NCI-H748 treated with DMSO at 0.1 percent for 48 hours (cell line): ENCODE measurements around the gene HES5.

Experiments
- DNase-seq: peaks from one replicate; lab custom pipeline; 2025; lab: John Stamatoyannopoulos, UW

HES5 gene

DNA sequence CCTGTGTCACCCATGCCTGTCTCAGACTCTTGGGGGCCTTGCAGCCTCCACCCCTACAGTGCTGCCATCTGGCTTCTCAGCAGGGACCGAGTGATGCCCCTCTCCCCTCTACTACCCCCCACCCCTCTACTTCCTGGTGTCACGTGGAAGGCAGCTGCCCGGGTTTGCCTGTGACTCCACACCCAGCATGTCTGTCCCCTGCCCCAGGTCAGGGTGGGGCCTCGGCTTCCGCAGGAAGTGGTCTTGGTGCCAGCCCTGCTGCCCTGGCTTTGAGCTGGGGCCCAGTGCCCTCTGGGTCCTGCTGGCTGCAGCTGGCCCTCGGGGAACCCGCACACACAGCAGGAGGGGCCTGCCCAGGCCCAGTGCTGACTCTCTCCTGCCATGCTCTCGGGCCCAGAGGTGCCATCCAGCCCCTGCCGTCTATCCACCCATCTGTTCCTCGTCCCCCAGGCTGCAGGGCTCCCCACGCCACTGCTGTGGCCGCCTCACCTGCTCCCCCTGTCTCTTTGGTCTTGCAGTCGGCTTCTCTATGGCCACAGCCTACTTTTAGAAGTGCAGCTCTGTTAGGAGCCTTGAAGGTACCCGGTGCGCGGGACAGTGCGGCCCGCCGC, 30.0 kb downstream of the HES5 start:
- no peak for DNase-seq

DNA sequence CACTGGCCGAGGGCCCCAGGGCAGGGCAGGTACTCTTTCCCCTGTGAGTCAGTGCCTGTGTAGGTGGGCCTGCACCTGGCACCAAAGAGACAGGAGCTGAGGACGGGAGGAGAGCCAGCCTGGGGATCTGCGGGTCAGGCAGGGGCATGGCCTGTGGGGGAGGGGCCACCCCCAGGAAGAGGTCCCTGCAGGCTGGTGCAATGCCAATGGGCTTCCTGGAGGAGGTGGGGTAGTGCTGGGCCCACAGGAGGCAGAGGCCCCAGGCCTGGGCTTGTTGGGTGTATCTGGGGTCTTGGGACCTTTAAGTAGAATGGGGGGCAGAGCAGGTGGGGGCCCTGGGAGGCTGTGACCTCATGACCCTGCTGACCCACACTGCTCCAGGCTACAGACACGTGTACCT, 30.8 kb downstream of the HES5 start:
- DNase-seq = no peak

- DNase-seq = no peak
Measured at GRCh38 chr1:2498648-2499047, 31.4 kb downstream of the HES5 start.

GRCh38 chr1:2497891-2498290, 32.2 kb downstream of the HES5 start:
- DNase-seq = no peak

GRCh38 chr1:2496746-2497145, 33.3 kb downstream of the HES5 start:
- DNase-seq = no peak

DNA sequence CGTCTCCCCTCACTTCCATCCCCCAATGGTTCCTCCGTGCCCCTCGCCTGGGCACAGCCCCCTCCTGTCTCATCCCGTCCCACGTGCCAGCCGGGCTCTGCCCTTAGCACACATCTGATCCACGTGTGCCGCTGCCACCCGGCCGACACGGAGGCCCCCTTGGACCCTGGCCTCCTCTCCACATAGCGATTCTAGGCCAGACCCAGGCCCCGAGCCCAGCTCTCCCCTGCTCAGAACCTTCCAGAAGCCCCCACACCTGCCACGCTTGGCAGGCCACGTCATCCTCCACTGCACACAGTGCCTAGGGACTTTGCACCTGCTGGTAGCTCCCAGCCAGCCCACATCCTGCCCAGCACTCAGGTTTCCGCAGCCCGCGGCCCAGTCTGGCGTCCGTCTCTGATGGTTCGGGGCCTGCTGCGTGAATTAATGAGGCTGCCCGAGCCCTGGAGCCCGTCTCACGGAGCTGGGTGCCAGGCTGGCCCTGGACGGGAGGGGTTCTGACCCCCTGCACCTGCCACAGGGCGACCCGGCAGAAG, 33.9 kb downstream of the HES5 start:
- DNase-seq = no peak

DNA sequence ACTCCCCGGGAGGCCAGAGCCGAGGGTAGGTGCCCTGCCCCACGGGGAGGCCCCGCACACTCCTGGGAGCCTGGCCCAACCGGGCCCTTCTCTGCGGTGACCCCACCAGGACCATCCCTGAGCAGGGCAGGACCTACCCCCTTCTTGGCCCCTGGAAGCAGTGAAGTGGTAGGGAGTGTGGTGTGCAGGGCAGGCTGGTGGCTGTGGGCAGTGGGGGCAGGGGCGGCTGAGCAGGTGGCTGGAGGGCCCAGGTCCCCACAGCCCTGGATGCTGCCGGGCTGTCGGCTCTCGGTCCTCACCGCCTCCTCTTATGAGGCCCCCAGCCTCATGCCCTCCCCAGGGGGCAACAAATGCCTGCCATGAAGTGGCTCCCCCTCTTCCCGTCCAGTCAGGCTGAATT, 34.5 kb downstream of the HES5 start:
- DNase-seq = no peak

DNA sequence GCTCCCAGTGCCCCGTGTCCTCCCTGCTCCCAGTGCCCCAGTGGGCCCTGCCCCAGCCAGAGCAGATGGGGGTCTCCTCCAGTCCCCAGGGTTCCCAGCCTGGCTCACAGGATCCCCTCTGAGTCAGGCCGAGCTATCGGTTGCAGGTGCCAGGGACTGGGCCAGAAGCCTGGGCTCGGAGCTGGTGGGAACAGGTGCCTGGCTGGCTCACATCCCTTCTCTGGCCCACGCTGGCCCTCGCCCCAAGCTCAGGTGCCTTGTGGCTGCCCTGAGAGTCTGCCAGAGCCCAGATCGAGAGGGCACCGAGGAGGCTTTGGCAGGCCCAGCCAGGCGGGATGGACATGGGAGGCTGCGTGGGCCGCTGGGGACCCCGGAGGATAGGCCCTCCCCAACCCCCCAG, 35.0 kb downstream of the HES5 start:
- DNase-seq = no peak

GRCh38 chr1:2494323-2494693, 35.8 kb downstream of the HES5 start:
- no peak for DNase-seq

- DNase-seq = no peak
Measured at GRCh38 chr1:2493691-2494322, 36.3 kb downstream of the HES5 start.

- no peak for DNase-seq
Measured at GRCh38 chr1:2493218-2493617, 36.8 kb downstream of the HES5 start.

GRCh38 chr1:2492091-2492490, 38.0 kb downstream of the HES5 start:
- no peak for DNase-seq

DNA sequence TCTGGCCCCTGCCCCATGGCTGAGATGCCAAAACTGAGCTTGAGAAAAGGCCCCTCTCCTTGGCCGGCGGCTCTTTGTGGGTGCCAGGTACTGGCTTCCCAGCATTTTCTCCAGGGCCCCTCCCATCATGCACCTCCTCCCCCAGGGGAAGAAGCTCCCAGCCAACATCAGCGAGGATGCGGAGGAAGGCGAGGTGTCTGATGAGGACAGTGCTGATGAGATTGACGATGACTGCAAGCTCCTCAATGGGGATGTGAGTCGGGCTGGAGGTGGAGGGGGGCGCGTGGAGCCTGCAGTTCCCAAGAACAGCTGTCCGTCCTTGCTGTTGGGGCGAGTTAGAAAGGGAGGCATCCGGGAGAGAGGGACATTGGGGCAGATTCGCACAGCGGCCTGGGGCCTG, 40.4 kb downstream of the HES5 start:
- no peak for DNase-seq

GRCh38 chr1:2488688-2489087, 41.4 kb downstream of the HES5 start:
- DNase-seq = no peak

DNA sequence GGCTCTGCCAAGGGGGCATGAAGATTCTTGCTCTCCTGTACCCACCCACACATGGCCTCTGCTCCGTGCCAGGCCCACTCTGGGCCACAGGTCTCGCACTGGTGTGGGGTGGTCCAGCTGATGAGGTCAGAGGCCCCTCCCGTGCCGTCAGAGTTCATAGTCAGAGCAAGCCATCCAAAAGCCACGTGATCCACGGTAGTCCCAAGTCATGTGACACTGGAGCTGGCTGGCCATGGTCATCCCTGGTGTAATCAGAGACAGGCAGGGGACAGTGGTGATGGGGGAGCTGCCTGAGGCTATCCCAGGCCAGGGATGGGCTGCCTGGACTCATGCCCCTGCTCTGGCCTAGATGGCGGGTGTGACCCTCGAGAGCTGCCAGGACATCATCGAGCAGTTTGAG, 43.5 kb downstream of the HES5 start:
- no peak for DNase-seq

- no peak for DNase-seq
Measured at GRCh38 chr1:2486041-2486440, 44.0 kb downstream of the HES5 start.

DNA sequence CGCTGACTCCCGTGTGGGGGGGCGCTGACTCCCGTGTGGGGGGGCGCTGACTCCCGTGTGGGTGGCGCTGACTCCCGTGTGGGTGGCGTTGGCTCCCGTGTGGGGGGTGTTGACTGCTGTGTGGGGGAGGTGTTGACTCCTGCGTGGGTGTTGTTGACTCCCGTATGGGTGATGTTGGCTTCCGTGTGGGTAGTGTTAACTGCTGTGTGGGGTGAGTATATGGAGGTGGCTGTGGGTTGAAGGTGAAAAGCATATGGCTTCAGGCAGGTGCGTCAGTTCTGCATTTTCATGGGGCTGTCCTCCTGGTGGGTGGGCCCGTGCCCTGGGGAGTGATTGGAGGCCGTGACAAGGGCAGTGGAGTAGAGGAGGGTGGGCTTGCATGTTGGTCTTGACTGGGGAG, 46.1 kb downstream of the HES5 start:
- no peak for DNase-seq

- DNase-seq = no peak
Measured at GRCh38 chr1:2483026-2483425, 47.0 kb downstream of the HES5 start.

DNA sequence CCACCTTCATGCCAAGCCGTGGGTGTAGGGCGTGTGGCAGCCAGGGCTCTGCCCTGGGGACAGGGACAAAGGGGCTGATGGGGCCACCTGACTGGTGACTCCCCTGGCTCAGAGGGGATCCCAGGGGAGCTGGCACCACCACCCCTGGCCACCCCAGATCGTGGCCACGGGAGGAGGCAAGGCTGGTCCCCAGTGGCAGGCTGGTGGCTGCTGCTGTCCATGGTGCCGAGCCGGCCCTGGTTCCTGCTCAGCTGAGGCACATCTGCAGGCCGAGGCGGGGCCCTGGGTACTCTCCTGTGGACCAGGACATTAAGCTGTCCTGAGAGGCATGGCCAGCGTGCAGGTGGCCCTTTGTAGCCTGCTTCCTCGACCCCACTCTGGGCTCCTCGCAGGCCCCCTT, 47.5 kb downstream of the HES5 start:
- DNase-seq = no peak

DNA sequence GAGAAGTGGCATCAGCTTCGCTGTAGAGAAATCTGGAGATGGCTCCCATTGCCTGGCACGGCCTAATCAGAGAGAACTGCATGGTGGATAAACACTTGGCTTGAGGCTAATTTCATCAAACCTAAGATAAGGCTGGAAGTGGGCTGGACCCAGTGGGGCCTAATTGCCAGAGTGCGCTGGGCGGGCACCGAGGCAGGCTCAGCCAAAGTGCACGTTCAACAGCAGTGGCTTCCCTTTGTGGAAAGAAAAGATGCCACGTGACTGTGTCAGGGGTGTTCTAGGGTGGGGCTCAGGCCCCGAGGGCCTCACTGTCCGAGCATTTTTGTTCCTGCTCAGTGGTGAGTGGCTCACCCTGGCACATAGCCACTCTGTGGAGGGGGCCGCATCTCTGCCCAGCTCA, 48.2 kb downstream of the HES5 start:
- no peak for DNase-seq

- DNase-seq = no peak
Measured at GRCh38 chr1:2480986-2481364, 49.1 kb downstream of the HES5 start.

GRCh38 chr1:2480236-2480985, 49.7 kb downstream of the HES5 start:
- DNase-seq = no peak

- no peak for DNase-seq
Measured at GRCh38 chr1:2479618-2480017, 50.4 kb downstream of the HES5 start.
